ENCODE data around the gene ADISSP. TPM values are rescaled to one million over a fixed set of nuclear protein-coding genes. Genes with fewer than 3 reads are reported as not detected.

ADISSP gene
- polyA plus RNA-seq, 1 experiment = 34.3 TPM

DNA sequence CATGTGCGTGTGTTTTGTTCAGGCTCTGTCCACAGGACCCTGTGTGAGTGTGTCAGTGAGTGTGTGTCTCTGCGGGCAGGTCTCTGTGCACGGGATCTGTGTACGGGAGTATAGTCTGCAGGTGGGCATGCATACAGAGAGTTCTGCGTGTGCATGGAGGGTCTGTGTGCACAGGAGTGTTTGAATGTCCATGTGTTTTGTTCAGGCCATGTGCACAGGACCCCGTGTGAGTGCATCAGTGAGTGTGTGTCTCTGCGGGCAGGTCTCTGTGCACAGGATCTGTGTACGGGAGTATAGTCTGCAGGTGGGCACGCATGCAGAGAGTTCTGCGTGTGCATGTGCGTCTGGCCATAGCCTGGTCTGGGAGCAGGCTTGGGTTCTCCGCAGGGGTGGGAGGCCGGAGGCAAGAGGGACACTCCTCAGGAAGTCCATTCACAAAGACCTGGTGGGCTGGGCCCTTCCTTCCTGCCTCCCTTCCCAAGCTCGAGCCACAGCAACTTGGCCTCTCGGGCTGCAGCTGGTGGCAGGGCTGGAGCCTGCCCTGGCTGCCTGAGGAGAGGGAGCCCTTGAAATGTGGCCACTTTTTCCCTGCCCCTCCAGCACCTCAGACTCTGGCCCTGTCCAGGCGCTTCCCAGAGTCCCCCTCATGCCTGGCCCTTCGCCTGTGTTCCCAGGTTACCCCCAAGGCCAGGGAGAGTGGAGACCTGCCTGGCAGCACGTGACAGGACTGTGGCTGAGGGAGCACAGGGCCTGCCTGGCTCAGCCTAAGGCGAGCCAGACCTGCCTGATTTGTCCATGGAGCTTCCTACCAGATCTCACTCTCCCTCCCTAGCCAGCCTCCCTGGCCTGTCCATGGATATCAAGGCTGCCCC, 28.3 kb downstream of the ADISSP start:
- H3K4me3 ChIP-seq (ENCODE audit: low read depth, low read length) = no peak overlapping the region
- H3K36me3 ChIP-seq (ENCODE audit: control insufficient read depth, insufficient read depth, low read length) = no peaks in the 10 kb centered on the region
- H3K27me3 ChIP-seq (ENCODE audit: control insufficient read depth, insufficient read depth, low read length) = peaks cover 11% of the 10 kb centered on the region
- TF ChIP-seq, protein P1, sequence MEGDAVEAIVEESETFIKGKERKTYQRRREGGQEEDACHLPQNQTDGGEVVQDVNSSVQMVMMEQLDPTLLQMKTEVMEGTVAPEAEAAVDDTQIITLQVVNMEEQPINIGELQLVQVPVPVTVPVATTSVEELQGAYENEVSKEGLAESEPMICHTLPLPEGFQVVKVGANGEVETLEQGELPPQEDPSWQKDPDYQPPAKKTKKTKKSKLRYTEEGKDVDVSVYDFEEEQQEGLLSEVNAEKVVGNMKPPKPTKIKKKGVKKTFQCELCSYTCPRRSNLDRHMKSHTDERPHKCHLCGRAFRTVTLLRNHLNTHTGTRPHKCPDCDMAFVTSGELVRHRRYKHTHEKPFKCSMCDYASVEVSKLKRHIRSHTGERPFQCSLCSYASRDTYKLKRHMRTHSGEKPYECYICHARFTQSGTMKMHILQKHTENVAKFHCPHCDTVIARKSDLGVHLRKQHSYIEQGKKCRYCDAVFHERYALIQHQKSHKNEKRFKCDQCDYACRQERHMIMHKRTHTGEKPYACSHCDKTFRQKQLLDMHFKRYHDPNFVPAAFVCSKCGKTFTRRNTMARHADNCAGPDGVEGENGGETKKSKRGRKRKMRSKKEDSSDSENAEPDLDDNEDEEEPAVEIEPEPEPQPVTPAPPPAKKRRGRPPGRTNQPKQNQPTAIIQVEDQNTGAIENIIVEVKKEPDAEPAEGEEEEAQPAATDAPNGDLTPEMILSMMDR (IDR thresholded peaks at IDR 0.05; ENCODE audit: insufficient read depth, low read depth, low read length) = no peak
- DNase-seq (ENCODE audit: low read depth) = no peak
- ChIA-PET CTCF (interaction anchor here (0.8 to 3.0 kb wide), 4 partner anchors 14 to 369 kb away, joined by 3 to 12 read pairs (median 4); partner anchors contain the start of gene SPEF1), POLR2A (no interaction called here)

DNA sequence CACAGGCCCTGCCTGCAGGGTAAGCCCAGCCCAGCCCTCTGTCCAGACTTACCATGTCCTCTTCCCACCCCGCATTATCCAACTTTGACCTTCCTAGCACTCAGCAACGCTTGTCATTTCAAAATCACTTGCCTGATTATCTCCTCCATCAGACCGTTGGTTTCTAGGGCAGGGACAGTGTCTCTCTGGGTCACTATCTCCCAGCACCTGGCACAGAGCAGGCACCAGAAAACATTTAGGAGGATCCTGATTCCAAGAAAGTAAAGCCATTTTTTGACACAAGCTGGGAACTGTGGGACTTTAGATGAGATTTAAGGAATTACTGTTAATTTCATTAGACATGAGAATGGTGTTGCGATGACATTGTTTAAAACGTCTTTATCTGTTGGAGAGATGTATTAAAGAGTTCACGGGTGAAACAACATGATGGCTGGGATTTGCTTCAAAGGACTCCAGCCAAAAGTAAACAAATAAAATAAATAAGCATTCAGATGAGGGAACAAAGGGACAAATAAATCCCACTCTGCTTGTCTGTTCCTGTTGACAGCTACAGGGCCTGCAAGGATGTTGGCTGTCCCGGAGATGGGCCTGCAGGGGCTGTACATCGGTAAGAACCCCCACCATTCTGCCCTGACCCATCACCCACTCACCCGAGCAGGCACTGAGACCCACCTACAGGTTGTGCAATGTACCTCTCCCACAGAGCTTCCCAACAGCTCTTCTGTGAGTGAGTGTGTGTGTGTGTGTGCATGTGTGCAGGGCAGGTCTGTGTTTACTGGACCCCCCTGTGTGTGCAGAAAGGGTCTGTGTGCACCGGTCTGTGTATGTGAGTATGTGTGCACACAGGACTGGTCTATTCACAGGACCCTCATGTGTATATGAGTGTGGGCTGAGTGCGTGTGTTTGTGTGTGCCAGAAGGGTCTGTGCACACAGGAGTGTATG, 29.2 kb downstream of the ADISSP start:
- Histone ChIP-seq H3K36me3 (ENCODE audit: control insufficient read depth, insufficient read depth, low read length) (no peaks in the 10 kb centered on the region), H3K4me3 (ENCODE audit: low read depth, low read length) (no peak overlapping the region), H3K27me3 (ENCODE audit: control insufficient read depth, insufficient read depth, low read length) (peaks cover 14% of the 10 kb centered on the region)
- ChIA-PET POLR2A (no interaction called here), CTCF (interaction anchor here (0.9 to 1.4 kb wide), 3 partner anchors 9 to 28 kb away, joined by 3 to 4 read pairs (median 3); no protein-coding TSS in a partner anchor)
- no peak for DNase-seq (ENCODE audit: low read depth)
- TF ChIP-seq, protein P1 (IDR thresholded peaks at IDR 0.05; ENCODE audit: insufficient read depth, low read depth, low read length) = no peak

DNA sequence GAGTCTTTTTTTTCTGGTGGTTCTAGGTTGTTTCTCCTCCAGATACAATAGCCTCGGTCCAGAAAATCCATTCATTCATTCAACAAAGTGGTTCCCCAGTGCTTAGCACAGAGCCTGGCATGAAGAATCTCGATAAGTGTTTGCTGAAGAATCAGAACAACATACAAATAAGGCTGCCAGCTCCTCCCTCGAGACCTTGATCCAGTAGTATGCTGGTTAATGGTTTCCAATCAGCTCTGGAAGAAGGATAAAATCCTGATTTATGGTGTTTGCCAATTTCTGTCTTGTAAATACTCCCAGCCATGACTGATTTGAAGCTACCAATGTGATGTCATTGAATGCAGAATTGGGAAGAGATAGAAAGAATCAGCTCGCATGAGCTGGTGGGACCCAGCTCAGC, 31.8 kb downstream of the ADISSP start:
- H3K36me3 ChIP-seq (ENCODE audit: control insufficient read depth, insufficient read depth, low read length) = no peaks in the 10 kb centered on the region
- DNase-seq (ENCODE audit: low read depth) = no peak
- H3K27me3 ChIP-seq (ENCODE audit: control insufficient read depth, insufficient read depth, low read length) = peaks cover 33% of the 10 kb centered on the region
- ChIA-PET CTCF (interaction anchor here (0.6 to 1.7 kb wide), 6 partner anchors 10 to 194 kb away, joined by 3 to 5 read pairs (median 4); no protein-coding TSS in a partner anchor), POLR2A (no interaction called here)
- H3K4me3 ChIP-seq (ENCODE audit: low read depth, low read length) = no peak overlapping the region
- TF ChIP-seq, protein P1 (IDR thresholded peaks at IDR 0.05; ENCODE audit: insufficient read depth, low read depth, low read length) = no peak

DNA sequence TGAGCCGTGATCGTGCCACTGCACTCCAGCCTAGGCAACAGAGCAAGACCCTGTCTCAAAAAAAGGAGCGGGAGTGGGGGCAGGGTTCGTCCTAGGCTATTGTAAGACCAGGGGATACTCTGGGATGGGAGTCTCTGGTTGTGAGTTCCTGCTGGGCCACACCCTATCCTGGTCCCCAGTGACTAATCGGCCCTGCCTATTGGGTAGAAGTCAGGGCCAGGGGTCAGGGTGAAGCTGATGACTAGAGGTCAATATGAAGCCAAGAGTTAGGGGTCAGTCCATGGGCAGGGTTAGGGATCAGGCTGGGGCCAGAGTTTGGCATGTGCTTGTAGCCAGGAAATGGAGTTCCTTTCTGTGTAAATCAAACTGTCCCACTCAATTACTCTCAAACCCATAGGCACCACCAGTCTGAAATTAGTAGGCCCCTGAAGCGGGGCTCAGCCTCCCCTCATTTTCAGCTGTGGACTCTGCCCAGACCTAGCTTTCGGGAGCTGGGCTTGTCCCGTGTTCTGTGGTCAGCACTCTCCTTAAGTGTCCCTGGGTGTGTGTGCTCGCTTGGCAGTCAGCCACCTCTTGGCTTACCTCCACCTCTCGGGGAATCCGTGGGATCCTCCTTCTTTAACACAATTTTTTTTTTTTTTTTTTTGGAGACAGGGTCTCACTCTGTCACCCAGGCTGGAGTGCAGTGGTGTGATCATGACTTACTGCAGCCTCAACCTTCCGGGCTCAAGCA, 33.3 kb downstream of the ADISSP start:
- ChIA-PET CTCF (interaction anchor here (1.5 kb wide), 1 partner anchor 23 kb away, joined by 4 read pairs; no protein-coding TSS in a partner anchor), POLR2A (no interaction called here)
- H3K4me3 ChIP-seq (ENCODE audit: low read depth, low read length) = no peak overlapping the region
- TF ChIP-seq, protein P1 (IDR thresholded peaks at IDR 0.05; ENCODE audit: insufficient read depth, low read depth, low read length) = no peak
- H3K27me3 ChIP-seq (ENCODE audit: control insufficient read depth, insufficient read depth, low read length) = peaks cover 35% of the 10 kb centered on the region
- no peaks in the 10 kb centered on the region for H3K36me3 ChIP-seq (ENCODE audit: control insufficient read depth, insufficient read depth, low read length)
- no peak for DNase-seq (ENCODE audit: low read depth)

Measured in BJ (cell line).